Superior temporal gyrus (tissue), 1 donor: ENCODE data around the gene ZNF740.

Source experiments
- DNase-seq: peaks from one replicate; pipeline ENCODE4 v3.0.0-alpha.2; 2016; ENCODE audit errors: extremely low spot score

The ZNF740 gene

DNA sequence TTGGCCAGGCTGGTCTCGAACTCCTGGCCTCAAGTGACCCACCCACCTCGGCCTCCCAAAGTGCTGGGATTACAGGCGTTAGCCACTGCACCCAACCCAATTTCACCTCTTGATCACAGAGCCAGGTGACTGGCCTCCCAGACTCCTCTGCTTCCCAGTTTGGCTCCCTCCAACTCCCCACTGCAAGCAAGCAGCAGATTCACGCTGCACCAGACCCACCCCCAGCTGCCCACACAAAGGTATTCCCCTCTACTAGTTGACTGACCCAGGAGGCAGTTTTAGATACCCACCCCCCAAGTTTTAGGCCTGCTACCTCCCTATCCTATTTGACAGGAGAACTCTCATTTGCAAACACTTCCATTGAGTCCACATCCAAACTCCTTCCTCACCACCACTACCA lies 46.3 kb downstream of the ZNF740 start:
- DNase-seq = no peak

DNA sequence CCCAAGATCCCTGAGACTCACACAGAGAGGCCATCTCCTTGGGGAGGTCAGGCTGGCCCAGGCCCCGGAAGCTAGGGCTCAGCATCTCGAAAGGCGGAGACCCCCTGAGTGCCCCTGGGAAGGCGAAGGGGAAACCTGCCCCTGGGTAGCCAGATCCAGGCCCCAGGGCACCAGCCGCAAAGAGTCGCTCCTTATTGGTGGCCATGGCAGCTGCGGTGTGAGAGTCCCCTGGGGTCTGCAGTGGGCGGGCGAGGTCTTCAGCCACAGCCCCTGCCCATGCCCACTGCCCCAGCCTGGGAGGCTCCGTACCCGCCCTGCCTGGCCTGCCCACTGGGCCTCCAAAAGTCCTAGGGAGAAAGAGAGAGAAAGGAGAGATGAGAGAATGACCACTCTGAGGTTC lies 46.8 kb downstream of the ZNF740 start:
- no peak for DNase-seq

DNA sequence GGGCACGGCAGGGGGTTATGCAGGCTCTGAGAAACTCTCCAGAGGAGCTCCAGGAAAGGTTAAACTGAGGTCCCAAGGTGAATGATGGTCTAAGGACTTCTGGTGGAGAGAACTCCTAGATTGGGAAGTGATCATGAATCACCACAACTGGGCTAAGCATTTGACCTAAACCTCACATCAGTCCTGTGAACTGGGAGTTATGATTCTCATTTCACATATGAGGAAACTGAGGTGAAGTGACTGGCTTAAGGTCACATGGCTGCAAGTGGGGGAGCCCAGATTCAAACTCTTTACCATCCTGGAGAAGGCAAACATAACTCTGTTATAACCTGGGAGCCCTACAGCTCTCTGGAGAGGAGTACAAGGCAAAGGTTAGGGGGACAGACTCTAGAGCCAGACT lies 47.3 kb downstream of the ZNF740 start:
- DNase-seq = no peak

DNA sequence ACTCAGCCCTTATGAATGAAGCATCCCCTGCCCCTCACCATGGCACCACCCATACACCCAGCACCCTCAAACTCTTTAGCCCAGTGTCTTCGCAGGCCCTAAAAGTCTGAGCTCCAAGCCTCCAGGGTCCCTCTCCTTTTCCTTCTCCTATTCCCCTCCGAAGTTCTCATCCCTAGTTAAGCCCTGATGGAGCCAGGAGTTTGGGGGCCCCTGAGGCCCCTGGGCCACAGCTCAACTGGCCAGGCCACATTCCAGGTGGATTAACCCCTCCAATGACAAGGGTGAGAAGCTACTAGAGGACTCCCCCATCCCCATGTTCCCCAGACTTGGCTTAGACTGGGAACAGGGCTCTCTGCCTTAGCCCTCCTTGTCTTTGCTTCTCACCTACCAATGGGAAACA lies 48.9 kb downstream of the ZNF740 start:
- DNase-seq = no peak

DNA sequence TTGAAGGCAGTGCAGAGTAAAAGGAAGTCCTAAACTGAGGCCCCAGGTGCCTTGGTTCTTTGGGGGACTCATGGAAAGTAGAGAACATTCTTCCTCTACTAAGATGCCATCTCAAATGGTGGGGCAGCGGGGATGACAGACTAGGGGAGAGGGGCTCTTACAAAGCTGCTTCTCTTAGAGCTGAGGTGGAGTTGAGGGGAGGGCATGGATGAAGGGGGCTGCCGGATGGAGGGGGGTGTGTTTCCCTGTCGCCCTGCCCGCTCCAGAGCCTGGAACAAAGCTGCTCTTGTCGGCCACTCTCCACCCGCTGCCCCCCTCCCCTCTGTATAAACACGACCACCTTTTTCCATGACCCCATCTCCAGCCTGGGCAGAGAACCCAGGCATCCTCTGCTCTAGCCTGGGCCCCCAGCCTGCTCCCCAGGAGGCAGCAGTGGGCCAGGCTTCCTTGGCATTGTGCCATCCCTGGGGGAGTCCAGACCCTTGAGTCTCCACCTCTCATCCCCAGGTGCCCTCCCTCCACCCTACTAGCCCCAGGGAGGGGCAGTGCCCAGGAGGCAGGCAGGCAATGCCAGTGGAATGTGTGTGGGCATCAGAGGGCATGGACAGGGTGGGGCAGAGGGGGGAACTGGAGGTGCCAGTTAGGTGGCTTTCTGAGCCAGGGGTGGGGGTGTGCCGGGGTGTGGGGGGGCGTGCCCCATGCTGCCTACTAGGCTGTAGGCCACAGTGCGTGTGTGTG lies 49.8 kb downstream of the ZNF740 start:
- no peak for DNase-seq

DNA sequence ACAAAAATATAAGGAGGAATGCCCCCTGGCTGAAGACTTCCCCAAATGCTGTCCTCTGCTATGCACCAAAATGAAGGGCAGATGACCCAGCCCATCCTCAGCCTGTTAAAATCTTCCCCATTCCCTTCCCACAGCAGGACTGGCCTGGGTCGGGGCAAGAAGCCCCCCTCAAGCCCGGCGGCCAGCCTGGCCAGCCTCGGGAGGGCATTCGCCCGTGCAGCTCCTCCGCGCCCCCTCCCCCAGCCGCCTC lies 51.1 kb downstream of the ZNF740 start:
- DNase-seq = no peak

DNA sequence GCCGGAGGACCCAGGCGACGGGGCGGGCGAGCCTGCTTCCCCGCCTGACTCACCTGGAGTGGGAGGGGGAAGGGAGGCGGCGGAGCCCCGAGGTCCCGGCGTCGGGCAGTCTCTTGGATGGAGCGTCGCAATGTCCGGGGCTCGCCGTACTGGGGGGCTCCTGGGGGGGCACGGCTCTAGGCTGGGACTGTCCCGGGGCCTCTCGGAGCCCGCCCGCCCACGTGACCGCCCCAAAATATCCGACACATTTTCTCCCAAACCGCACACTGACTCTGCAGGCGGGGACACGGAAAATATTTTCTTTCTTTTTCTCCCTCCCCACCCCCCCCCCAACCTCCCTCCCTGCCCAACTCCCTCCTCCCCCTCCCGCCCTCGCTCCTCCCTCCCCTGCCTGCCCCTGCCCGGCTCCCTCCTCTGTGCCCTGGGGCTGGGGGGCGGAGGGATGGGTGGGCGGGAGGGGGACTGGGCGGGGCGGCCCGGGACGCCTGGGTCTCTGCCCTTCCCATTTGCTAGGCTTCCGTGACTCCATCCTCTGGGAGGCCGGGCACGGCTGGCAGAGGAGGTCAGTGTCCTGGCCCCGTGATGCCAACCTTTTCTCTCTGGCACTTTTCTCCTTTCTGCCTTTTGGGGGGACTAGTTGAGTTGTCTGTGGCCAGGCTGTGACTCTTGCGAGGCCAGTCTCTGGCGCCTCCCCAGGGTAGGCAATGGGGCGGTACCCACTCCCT lies 51.6 kb downstream of the ZNF740 start, which contains the start of gene RARG:
Gene RARG (minus strand): TSS at position 289 of the 725 bp plus-strand sequence. CDS start 4,664 bp downstream, outside the sequence.
- DNase-seq = no peak

DNA sequence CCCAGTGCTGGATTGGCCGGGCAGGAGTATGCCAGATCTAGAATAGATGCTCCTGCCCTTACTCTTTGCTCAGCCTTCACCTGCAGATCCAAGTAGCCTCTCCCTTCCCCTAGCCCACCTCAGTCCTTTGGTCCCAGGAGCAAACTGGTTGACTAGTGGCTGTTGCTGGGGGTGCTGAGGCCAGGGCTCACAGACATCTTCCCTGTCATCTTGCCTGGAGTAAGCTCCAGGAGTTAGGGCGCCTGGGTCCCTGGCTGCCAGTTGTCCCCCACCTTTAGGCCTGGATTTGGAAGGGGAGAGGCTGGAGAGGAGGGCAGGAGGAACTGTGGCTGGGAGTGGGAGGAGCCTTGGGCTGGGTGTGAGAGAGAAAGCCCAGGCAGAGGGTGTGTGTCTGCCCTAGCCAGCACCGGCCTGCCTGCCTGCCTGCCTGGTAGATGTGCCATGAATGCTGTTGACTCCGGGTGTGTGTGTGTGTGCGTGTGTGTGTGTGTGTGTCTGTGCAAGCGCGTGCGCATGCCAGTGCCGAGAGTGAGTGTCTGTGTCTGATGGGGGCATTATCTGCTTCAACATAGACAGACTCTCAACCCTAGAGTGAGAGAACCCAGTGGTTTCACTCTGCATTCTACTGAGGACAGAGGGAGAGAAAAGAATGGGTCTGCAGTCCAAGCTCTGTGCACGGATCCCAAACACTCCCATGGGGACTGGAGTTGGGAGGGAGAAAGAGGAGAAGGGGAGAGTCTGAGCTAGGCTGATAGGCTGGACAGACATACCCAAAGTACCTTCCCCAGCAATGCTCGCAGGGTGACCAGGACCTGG lies 52.3 kb downstream of the ZNF740 start:
- no peak for DNase-seq

DNA sequence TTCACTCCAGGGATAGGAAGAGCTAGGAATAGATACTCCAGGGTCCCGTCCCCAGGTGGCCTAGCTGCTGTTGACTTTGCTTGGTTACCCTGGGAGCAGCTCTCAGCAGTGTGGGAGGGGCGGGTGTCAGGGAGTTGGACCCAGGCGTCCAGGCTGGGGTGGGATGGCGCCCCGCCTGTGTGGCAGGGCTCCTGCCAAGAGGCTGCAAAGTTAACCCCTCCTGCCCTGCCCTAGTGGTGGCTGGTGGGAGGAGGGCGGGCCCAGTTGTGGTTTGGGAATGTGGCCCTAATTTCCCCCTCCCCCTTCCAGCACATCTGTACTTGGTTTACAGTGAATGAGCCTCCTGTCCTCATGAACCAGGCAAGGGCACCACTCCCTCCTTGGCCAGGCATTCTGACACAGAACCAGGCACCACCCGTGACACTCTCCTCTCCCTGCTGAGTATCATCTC lies 53.2 kb downstream of the ZNF740 start:
- DNase-seq = no peak

DNA sequence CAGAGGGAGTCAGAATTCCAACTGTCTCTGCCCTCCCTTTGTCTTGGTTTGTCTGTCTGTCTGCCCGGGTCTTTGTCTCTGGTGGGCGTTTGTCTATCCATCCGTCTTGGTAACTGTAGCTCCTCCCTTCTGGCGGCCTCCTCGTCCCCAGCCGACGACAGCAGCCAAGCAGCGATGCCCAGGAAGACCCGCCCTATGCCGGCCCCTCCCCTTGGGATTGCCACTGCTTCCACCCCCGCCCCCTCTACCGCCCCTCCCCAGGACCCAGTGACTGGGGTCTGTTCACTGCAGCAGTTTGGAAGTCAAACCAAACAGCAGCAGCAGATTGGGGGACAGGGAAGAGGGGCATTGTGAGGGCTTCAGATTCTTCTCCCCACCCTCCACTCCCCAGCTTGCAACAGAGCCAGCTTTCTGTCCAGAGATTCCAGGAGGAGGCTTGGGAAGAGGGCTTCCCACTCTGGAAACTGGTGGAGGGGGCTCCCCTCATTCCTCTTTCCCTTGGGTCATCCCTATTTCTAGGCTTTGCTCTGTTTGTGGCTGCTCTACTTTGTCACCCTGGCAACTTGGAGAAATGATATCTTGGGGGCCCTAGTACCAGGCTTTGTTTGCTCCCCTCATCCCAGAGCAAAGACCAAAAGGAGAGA lies 53.9 kb downstream of the ZNF740 start:
- DNase-seq = no peak

DNA sequence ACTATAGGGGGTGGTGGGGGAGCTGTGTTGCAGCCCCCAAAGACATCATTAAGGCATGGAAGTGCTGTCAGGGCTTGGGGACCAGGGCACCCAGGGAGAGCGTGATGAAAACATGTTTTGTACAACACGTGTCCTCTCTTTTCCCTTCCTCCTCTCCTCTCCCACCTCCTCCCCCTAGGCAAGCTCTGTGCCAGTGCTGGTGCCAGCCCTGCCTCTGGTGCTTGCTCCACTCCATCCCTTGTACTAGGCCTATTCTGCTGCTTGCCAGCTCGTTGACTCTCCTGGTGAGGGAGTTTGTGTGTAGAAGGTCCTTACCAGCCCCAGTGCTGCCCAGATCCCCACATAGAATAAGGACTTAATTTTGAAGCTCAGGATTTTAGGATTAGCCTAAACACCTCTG lies 54.6 kb downstream of the ZNF740 start:
- no peak for DNase-seq

DNA sequence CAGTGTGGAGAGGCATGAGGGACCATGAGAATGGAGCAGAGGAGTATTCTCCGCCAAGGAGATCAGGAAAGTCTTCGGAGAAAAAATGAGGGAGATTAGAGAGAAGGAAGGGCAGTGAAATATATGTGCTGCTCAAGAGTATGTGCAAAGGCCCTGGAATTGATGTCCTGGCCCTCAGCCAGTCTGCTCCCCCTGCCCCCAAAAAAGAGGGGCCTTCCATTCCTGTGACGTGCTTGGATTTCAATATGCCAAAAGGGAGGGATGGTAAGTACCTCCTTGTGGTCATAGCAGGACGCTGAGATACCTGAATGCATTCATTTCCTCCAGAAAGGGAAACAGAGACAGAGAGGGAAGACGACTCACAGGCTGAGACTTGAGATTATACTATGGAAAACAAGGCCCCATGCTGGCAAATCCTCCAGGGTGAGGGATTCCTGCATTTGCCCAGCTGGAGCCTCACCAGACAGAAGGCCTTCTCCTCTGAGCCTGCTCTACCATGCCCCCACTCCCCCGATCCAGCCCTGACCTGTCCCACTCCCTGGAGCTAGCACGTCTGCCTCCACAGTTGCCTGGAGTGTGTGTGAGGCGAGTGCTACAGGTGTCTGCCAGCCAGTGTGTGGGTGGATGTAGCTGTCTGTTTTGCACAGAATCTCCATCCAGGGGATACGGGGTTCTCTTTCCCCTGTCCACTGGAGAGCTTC lies 55.4 kb downstream of the ZNF740 start:
- DNase-seq = no peak

DNA sequence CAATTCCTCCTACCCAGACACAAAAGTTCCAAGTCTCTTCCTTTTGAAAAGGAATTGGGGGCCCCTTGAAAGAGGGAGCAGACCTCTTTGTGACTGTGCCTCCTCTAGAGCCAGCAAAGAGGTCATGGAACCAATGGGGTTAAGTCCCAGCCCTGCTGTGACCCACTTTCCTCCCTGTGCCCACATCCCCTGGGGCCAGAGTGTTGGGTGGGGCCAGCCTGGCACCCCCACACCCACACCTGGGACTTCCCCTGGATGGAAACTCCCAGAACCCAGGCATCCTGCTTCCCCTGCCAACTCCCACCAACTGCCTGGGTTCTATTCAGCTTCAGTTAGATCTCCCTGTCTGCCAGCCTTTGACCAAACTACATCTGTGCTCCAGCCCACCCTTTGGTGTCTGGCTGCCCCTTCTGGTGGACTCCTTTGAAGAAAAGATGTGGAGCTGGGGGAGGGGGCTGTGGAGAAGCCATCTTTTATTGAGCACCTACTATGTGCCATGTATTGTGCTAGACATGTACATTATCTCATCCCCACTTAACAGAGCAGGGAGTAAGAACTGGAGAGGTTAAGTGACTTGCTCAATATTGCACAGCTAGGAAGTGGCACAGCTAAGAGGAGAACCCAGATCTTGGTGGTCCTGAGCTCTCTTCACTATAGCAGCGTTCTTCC lies 56.1 kb downstream of the ZNF740 start:
- no peak for DNase-seq

DNA sequence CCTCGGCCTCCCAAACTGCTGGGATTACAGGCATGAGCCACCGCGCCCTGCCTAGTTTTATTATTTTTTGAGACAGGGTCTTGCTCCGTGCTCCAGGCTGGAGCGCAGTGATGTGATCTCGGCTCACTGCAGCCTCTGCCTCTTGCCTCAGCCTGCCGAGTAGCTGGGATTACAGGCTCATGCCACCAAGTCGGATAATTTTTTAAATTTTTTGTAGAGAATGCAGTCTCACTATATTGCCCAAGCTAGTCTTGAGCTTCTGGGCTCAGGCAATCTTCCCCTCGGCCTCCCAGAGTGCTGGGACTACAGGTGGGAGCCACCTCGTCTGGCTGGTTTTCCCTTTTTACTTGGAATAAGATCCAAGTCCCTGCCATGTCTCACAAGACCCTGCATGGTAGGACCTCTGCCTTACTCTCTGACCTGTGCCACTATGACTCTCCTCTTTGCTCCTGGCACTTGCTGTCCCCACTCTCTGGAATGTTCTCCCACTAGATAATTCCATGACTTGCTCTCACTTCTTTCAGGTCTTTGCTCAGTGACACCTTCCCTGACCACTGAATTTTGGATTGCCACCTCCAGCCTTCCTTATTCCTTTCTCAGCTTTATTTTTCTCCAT lies 59.2 kb downstream of the ZNF740 start:
- no peak for DNase-seq

DNA sequence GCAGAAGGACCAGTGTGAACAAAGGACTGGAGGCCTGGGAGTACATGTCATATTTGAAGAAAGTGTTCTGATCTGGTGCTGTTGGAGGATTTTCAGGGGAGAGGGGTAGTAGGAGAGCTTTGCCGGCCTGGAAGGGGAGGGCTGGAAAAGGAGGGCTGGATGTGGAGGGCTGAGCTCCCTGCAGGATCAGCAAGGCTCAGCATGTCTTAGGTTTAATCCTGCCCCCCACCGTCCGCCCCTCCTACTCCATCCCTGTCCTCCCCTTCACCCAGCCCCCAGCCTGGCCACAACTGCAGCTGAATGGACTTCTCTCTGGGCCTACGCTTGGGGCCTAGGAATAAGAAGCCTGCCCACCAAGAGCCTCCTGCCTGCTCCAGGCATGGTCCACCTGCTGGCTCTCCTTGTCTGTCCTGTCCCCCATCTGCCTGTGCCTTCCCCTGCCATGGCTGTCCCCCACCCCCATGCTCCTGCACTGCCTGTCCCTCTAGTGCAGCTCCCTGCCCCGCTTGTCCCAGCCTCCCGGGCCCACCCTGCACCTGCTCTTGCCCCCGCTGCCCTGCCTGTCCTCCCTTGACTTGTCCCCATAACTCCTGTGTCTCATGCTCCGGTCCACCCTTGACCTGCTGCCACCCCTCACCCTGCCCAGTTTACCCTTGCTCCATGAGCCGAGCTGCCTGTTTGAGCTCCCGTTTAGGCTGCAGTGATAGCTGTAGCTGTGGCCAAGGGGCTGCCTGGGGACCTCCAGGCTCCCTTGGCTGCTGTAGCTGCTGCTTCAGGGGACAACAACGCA lies 61.3 kb downstream of the ZNF740 start:
- DNase-seq = no peak

DNA sequence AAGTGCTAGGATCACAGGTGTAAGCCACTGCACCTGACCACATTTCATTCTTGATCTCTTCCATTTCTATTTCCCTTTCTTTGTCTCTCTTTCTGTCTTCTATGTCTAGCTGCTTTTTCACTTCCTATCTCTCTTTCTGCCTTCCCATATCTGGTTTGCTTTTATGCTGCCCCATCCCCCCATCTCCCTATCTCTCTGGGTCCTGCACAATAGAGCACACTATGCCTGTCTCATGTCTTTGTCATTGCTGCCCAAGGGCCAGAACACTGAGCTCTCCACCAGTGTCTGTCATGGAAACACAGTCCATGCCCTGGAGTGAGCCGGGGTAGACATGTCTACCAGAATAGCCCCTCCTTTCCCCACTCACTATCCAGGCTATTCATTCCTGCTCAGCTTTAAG lies 63.8 kb downstream of the ZNF740 start:
- no peak for DNase-seq
